ENCODE measurements around the gene UBR7. TPM values are rescaled to one million over a fixed set of nuclear protein-coding genes. Genes with fewer than 3 reads are reported as not detected.

The UBR7 gene
- total RNA-seq, 2 experiments from 2014 or later: 38.5 to 39.7 TPM

- Mint-ChIP-seq H3K27me3 (no peaks in the 10 kb centered on the region), H3K4me1 (ENCODE audit: low read depth) (peaks cover 16% of the 10 kb centered on the region), H3K9me3 (no peaks in the 10 kb centered on the region), H3K4me3 (no peak overlapping the region), H3K36me3 (ENCODE audit: low read depth) (peaks cover 19% of the 10 kb centered on the region), H3K27ac (no peak overlapping the region)
- CTCF ChIA-PET: no interaction called here
- TF ChIP-seq CTCF (IDR thresholded peaks at IDR 0.05): no peak
- POLR2A ChIA-PET: no interaction called here
- ATAC-seq (no peak), DNase-seq (no peak)
- intact Hi-C loops (cut with micrococcal nuclease): no loop called here
These were observed 6.5 kb upstream of the UBR7 start for GRCh38 chr14:93200553-93200952.

GRCh38 chr14:93201155-93201704, 5.8 kb upstream of the UBR7 start:
- no peak overlapping the region for H3K4me3 Mint-ChIP-seq
- ATAC-seq (no peak), DNase-seq (no peak)
- no peaks in the 10 kb centered on the region for H3K9me3 Mint-ChIP-seq
- H3K36me3 Mint-ChIP-seq (ENCODE audit: low read depth): peaks cover 21% of the 10 kb centered on the region
- ChIA-PET CTCF (no interaction called here), POLR2A (no interaction called here)
- H3K27ac Mint-ChIP-seq: no peak overlapping the region
- intact Hi-C loops (cut with micrococcal nuclease): no loop called here
- TF ChIP-seq CTCF (IDR thresholded peaks at IDR 0.05): no peak
- no peaks in the 10 kb centered on the region for H3K27me3 Mint-ChIP-seq
- peaks cover 19% of the 10 kb centered on the region for H3K4me1 Mint-ChIP-seq (ENCODE audit: low read depth)

- POLR2A ChIA-PET: interaction anchor here (0.7 to 5.1 kb wide), 7 partner anchors 10 to 780 kb away, joined by 3 to 50 read pairs (median 3); partner anchors contain the start of genes LYSET and MOAP1
- Mint-ChIP-seq H3K27ac (peak overlapping the region; percentile 95), H3K36me3 (ENCODE audit: low read depth) (peaks cover 28% of the 10 kb centered on the region), H3K9me3 (no peaks in the 10 kb centered on the region), H3K4me3 (peak overlapping the region; percentile 70), H3K27me3 (no peaks in the 10 kb centered on the region), H3K4me1 (ENCODE audit: low read depth) (peaks cover 33% of the 10 kb centered on the region)
- CTCF ChIA-PET: interaction anchor here (0.9 to 2.5 kb wide), 6 partner anchors 11 to 411 kb away, joined by 4 to 26 read pairs (median 4); partner anchors contain the start of genes LYSET and MOAP1
- DNase-seq (peak; percentile 65), ATAC-seq (peak; percentile 47)
- peak; percentile 50 for TF ChIP-seq CTCF (IDR thresholded peaks at IDR 0.05)
- intact Hi-C loops (cut with micrococcal nuclease): loop anchor here (5.0 kb wide), 1 partner anchor 125 kb away; the partner anchor contains the start of gene BTBD7
These were observed 632 bp downstream of the UBR7 start for GRCh38 chr14:93207468-93208308.

GRCh38 chr14:93212432-93212831, 5.4 kb downstream of the UBR7 start:
- Mint-ChIP-seq H3K27ac (no peak overlapping the region), H3K9me3 (no peaks in the 10 kb centered on the region), H3K27me3 (no peaks in the 10 kb centered on the region), H3K4me3 (no peak overlapping the region), H3K4me1 (ENCODE audit: low read depth) (peaks cover 17% of the 10 kb centered on the region), H3K36me3 (ENCODE audit: low read depth) (peaks cover 36% of the 10 kb centered on the region)
- ChIA-PET POLR2A (no interaction called here), CTCF (no interaction called here)
- no peak for TF ChIP-seq CTCF (IDR thresholded peaks at IDR 0.05)
- no peak for ATAC-seq
- intact Hi-C loops (cut with micrococcal nuclease): no loop called here
- DNase-seq: no peak

- Mint-ChIP-seq H3K4me3 (no peak overlapping the region), H3K36me3 (ENCODE audit: low read depth) (peaks cover 40% of the 10 kb centered on the region)
These were observed 7.5 kb downstream of the UBR7 start for GRCh38 chr14:93214598-93214997.

More at GRCh38 chr14:93214598-93214997, 7.5 kb downstream of the UBR7 start:
- no peak for ATAC-seq
- Mint-ChIP-seq H3K27ac (no peak overlapping the region), H3K9me3 (no peaks in the 10 kb centered on the region), H3K4me1 (ENCODE audit: low read depth) (peaks cover 1% of the 10 kb centered on the region), H3K27me3 (no peaks in the 10 kb centered on the region)
- TF ChIP-seq CTCF (IDR thresholded peaks at IDR 0.05): no peak
- DNase-seq: no peak
- ChIA-PET POLR2A (no interaction called here), CTCF (no interaction called here)
- intact Hi-C loops (cut with micrococcal nuclease): no loop called here
